Iris pigment epithelial cell (primary cell): ENCODE data around the gene RAB7A.

Experiments used
- DNase-seq: peaks from one replicate; pipeline ENCODE4 v3.0.0-alpha.2; 2011; ENCODE audit warnings: low read depth

The RAB7A gene

GRCh38 chr3:128853826-128854225 lies 127.8 kb downstream of the RAB7A start:
- DNase-seq: no peak

GRCh38 chr3:128854475-128854874 lies 128.5 kb downstream of the RAB7A start:
- DNase-seq: no peak

DNA sequence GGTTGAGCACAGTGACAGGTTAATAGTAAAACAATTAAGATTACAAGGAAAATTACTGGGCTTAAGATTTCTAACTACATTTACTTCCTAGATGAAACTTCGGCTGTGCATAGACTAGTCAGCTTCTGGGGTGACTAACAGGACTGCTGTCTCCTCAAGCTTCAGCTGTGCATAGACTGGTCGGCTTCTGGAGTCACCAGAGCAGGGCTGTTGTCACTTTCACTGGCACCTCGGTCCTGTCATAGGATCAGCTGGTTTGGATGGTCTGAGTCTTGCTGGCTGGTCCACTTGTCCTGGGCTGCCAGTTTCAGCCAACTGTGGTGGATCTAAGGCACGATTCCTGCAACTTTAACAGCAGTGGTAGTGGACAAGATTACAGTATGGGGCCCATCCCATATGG lies 129.6 kb downstream of the RAB7A start:
- DNase-seq: no peak

GRCh38 chr3:128858167-128858566 lies 132.2 kb downstream of the RAB7A start:
- no peak for DNase-seq

GRCh38 chr3:128859630-128860029 lies 133.6 kb downstream of the RAB7A start:
- DNase-seq: no peak

GRCh38 chr3:128861491-128861890 lies 135.5 kb downstream of the RAB7A start:
- no peak for DNase-seq

- DNase-seq: no peak
Measured at GRCh38 chr3:128863560-128863959, 137.6 kb downstream of the RAB7A start.
